HG03521 (cell line): ENCODE results near the gene CCDC102A.
A peak's percentile ranks its signal among the peaks of the same experiment; 100 is the strongest.

Experiments
- ATAC-seq: cut with Tn5 transposase; IDR thresholded peaks from one replicate; pipeline ENCODE4 v1.9.1; 2021; ENCODE audit warnings: mild to moderate bottlenecking, moderate library complexity; ENCODE audit not compliant: unreplicated experiment

CCDC102A gene

GRCh38 chr16:57538235-57538721, 1.9 kb upstream of the CCDC102A start:
- no peak for ATAC-seq

DNA sequence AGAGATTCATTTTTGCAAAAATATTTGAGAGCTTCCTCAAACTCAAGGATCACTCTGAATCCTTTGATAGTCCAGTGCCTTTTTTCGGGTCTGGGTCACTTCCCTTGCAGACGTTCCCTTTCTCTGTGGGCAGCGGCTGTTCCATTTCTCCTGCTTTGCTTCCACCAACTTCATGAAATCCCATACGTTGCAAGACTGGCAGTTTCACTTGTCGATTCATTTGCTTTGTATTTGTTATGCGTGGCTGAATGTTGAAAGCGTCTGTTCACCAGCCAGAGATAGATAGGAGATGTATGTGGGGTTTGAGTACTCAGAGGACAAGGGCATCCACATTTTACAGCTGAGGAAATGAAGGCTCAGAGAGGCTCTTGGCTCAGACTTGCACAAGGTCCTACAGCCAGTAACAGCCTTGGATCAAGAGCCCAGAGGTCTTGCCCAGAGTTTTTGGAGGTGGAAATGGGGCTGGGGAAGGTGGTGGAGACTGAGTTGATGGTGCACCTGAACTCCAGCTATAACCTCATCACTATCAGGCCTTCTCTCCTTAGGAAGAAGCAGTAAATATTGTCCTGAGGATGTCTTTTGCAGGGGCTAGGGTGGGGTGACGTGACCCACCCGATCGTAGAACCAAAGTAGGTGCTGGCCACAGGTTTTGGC, 1.3 kb upstream of the CCDC102A start:
- no peak for ATAC-seq

GRCh38 chr16:57537194-57537505, 779 bp upstream of the CCDC102A start:
- no peak for ATAC-seq

DNA sequence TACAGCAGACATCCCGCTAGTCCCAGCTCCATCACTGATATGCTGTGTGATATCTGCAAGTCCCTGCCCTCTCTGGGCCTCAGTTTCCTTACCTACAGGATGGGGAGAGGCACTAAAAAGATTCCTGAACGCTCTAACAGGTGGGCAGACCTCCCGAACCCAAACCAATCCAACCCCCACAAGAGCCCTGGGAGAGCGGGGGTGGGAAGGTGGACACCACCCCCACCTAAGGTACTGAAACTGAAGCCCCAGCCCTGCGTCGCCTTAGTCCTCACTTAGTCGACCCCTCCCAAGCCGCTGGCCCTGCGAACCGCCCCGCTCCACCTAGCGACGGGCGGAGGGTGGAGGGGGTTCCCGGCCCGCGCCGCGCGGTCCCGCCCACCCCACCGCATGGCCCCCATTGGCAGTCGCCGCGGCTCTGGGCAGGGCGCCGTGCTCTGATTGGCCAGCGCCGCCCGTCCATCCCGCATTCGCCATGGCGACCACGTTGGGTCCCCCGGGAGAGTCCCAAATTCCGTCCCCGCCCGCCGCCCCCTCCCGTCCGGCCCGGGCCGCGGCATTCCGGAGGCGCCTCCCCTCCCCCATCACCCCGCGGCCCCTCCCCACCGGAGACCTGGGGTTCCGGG, 578 bp downstream of the CCDC102A start:
- peak; percentile 67 for ATAC-seq

DNA sequence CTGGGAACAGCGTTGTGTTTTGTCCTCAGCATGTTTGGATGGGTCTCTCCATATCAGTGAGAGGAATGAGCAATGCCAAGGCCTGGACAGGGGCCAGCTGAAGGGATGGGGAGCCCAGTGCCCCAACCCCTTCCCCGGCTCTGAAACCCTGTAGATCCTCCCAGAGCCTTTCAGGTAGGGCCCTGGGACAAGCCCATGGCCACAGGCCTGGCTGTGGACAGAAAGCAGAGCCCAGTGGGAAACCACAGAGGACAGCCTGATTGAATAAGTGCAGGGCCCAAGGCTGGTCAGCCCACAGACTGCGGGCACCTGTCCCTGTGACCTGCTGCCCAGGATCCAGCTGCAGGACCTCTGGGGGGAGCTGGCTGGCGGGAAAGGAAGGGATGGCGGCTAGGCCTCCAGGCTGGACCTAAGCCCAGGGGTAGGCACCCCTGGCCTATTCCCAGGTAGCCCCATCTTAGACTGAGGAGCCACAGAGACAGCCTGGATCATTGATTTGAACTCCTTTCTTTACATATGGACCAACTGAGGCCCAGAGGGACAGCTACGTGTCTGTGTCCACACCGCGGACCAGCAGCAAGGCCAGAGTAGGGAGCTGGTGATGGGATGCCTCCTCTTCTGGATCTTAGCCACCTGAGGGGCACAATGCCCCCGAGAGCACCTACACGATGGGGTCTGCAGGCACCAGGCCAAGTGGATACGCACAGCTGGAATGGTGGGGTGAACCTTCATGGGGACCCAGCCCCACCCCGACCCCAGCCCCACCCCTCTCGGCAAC, 1.3 kb downstream of the CCDC102A start:
- ATAC-seq, result no peak

DNA sequence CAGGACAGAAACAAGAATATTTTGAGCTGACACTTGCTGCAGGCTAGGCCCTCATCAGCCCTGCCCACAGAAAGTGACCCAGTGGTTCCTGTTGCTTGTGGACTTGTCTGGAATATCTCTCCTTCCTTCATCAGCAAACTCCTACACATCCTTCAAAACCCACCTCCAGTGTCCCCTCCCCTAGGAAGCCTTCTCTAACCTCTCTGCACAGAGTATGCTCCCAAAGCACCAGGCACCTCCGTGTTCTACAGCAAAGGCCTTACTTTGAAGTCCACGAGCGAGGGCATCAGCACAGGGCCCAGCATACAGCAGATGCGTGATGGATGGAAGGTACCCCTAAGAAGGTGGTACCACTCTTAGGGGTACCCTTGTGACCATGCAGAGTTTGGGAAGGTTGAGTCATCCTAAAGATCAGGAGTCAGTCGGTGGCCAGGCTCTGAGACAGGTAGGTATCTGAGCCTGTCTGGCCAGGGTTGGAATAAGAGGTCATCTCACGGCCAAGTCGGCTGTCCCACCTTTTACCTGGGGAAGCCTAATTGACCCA, 2.0 kb downstream of the CCDC102A start:
- ATAC-seq, result no peak

DNA sequence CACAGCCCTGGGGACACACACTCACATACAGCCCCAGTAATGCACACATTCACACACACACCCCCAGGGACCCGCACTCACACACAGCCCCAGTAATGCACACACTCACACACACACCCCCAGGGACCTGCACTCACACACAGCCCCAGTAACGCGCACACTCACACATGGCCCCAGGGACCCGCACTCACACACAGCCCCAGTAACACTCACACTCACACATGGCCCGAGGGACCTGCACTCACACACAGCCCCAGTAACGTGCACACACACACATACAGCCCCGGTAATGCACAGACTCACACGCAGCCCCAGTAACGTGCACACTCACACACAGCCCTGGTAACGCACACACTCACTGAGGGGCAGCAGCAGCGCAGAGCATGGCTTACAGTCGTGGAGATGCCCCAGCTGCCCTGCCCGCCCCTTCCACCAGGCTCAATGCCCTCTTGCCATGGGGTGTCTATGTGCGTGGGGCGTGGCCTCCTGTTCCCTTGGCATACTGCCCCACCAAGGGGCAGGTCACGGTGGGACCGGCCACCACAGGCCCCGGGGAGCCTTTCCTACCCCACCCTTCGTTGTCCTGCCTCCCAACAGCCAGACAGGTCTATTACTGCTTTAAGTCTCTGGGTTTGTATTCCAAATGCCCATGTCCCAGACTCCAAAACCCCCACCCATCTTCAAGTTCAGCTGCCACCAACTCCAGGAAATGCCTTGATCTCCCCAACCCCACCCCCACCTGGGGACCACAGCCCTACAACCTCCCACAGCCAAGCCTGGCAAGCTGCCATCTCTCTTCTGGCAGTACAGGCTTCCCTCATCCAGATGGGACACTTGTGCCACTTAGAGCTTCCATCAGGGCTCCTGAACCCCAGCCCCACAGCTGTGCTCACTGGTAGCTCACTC, 2.7 kb downstream of the CCDC102A start:
- ATAC-seq, result no peak

GRCh38 chr16:57532266-57532625, 4.1 kb downstream of the CCDC102A start:
- ATAC-seq, result no peak

- no peak for ATAC-seq
These were observed 4.6 kb downstream of the CCDC102A start for GRCh38 chr16:57531635-57532265.

GRCh38 chr16:57531253-57531575, 5.2 kb downstream of the CCDC102A start:
- ATAC-seq, result no peak

- no peak for ATAC-seq
These were observed 5.7 kb downstream of the CCDC102A start for GRCh38 chr16:57530522-57531252.

DNA sequence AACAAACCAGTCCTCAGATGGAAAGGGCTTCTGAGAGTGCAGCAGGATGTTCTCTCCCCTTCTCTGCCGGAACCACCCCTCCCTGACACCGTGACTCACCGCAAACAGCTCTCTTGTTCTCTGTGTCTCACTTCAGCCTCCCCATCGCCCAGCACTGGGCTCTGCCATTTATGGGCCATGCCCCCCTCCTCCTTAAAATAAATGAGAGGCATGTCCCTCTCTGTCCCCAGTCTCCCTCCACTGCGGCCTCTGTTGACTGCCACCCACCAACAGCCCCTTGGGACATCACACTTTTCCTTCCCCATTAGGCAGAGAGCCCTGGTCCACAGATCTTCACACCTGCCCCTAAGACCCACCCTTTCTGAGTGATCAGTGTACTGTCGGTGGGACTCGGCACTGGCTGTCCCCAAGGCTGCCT, 6.3 kb downstream of the CCDC102A start:
- ATAC-seq, result peak; percentile 55

DNA sequence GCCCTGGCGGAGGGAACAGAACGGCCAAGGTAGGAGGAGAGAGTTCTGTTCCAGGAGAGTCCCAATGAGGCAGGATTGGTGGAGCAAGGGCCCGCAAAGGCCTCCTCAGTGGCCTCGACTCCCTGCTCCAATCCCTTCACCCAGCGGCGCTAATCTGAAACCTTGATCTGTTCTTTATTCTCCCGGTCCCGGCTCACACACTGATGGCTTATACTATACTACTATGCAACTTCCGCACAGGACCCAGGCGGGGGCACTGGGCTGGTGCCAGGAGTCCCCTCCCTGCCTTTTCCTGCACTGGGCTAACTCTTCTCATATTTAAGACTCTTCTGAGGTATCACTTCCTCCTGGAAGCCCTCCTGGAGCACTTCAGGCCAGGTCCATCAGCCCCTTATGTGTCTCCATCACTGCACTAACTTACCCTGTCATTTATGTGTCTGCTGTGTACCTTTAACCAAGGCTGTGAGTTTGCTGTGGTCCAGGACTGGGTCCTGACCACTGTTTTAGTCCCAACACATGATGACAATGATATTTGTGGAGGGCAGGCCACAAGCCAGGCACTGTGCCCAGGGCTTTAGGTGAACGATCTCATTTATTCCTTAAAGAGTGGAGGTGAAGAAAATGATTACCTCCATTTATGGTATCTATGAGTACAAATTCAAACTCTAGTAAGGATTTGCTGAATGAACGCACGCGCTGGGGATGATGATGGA, 6.8 kb downstream of the CCDC102A start:
- ATAC-seq, result no peak

- no peak for ATAC-seq
These were observed 7.6 kb downstream of the CCDC102A start for GRCh38 chr16:57528499-57529390.

DNA sequence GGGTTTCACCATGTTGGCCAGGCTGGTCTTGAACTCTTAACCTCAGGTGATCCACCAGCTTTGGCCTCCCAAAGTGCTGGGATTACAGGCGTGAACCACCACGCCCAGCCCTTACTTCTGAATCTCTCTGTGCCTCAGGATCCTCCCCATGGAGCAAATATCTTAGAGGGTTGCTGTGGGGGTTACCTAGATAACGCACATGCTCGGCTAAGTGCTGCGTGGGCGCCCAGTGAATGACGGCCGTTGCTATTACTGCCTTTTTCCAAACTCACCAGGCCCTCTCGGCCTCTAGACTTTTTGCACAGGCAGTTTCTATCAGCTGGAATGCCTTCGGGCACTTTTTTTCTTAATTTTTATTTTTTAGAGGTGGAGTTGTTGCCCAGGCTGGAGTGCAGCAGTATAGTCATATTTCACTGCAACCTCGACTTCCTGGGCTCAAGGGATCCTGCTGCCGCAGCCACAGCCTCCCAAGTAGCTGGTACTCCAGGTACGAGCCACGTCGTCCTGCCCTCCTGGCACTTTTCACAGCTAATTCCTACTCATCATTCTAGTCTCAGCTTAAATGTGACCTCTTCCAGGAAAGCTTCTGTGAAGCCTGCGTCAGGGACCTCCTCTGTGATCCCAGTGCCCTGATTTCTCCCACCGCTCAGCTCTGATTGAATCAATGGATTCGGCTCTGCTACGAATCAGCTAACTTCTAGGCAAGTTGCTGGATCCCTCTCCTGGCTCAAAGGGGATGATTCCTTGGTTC, 8.6 kb downstream of the CCDC102A start:
- ATAC-seq, result no peak

DNA sequence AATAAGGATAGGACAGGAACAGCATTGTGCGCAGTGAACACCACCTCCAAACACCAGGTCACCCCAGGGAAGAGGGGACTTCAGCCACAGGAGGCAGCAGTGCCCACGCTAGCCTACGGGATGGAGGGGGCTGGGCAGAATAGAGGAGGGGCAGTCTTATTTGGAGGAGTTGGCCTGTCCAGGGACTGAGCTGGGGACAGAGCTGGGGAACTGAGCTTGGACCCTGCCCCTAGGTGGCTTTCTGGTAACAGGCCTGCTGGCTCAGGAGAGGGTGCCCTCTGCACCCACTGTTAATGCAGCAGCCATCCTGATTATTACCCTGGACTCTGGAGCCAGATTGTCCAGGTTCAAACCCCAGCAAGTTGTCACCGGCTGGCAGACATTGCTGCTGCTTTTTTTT, 9.3 kb downstream of the CCDC102A start:
- no peak for ATAC-seq

- no peak for ATAC-seq
These were observed 9.9 kb downstream of the CCDC102A start for GRCh38 chr16:57526498-57526897.

DNA sequence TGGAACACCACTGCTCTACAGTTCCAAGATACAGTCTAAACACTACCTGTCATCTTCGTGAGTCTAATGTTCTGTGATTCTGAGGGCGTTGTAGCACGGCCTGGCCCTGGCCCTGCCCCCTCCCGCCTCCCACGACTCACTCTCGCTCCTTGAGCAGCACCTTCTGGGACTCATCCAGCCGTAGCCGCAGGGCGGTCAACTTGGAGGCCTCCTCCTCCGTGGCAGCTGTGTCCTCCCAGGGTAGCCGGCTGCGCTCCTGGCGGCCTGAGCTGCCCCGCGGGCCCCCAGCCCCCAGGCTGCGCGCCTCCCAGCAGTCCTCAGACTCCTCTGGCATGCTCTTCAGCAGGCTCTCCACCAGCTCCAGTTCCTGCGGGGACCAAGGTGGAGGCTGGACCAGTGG, 10.6 kb downstream of the CCDC102A start:
- no peak for ATAC-seq
